ENCODE measurements around the gene TRIP4. TPM values are rescaled to one million over a fixed set of nuclear protein-coding genes. Genes with fewer than 3 reads are reported as not detected.
"Not testable (repeated sequence)": the region's sequence is repeated elsewhere in the genome, so short reads cannot be mapped to it uniquely, and the experiment has no call there.

The TRIP4 gene
- total and polyA plus RNA-seq, 4 donors = 17.0 to 23.6 (median 23.0) TPM

DNA sequence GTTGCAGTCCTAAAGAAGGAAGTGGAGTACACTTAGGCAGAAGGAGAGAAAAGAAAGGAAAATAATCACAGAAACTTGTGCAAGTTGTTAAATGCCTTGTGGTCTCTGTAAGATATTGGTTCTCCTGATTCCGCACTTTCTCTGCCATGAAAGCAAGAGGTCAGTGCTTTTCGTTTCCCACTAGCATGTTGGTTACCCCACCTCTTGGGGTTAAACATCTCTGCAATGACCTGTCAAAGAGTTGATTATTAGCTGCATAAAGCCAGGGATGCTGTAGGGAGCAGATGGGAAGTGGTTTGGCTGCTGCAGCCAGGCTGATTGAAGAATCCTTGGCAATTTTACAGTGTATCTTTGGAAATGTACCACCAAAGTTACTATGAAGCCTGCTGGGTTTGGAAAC lies 106.0 kb downstream of the TRIP4 start:
- H3K9ac ChIP-seq (ENCODE audit: insufficient read depth in 1 of 2, low read length in 2 of 2) = no peak overlapping the region
- H3K27me3 ChIP-seq (ENCODE audit: control insufficient read depth in 3 of 3, insufficient read depth in 3 of 3, low read length in 2 of 3) = no peaks in the 10 kb centered on the region
- ATAC-seq (ENCODE audit: insufficient read depth, low FRiP score) (no peak), DNase-seq (no peak)
- peaks cover 0 to 9% (median 3%) of the 10 kb centered on the region in 4 donors for H3K36me3 ChIP-seq (ENCODE audit: control insufficient read depth in 4 of 4, insufficient read depth in 4 of 4, low read length in 4 of 4)
- H3K4me3 ChIP-seq = no peak overlapping the region
- 87 to 93% methylated on average over 2 of the region's 2 CpGs for WGBS, 2 donors
- H3K4me1 ChIP-seq (ENCODE audit: control insufficient read depth in 5 of 5, insufficient read depth in 5 of 5, low read length in 5 of 5) = peaks cover 0 to 8% (median 0%) of the 10 kb centered on the region in 5 donors
- no peaks in the 10 kb centered on the region for H3K9me3 ChIP-seq (ENCODE audit: control insufficient read depth in 4 of 4, insufficient read depth in 3 of 4, low read length in 3 of 4)
- H3K27ac ChIP-seq (ENCODE audit: low read depth in 1 of 2, low read length in 1 of 2) = no peak overlapping the region
- TF ChIP-seq, protein P1, sequence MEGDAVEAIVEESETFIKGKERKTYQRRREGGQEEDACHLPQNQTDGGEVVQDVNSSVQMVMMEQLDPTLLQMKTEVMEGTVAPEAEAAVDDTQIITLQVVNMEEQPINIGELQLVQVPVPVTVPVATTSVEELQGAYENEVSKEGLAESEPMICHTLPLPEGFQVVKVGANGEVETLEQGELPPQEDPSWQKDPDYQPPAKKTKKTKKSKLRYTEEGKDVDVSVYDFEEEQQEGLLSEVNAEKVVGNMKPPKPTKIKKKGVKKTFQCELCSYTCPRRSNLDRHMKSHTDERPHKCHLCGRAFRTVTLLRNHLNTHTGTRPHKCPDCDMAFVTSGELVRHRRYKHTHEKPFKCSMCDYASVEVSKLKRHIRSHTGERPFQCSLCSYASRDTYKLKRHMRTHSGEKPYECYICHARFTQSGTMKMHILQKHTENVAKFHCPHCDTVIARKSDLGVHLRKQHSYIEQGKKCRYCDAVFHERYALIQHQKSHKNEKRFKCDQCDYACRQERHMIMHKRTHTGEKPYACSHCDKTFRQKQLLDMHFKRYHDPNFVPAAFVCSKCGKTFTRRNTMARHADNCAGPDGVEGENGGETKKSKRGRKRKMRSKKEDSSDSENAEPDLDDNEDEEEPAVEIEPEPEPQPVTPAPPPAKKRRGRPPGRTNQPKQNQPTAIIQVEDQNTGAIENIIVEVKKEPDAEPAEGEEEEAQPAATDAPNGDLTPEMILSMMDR (IDR thresholded peaks at IDR 0.05; ENCODE audit: control extremely low read depth, extremely low read depth) = no peak

DNA sequence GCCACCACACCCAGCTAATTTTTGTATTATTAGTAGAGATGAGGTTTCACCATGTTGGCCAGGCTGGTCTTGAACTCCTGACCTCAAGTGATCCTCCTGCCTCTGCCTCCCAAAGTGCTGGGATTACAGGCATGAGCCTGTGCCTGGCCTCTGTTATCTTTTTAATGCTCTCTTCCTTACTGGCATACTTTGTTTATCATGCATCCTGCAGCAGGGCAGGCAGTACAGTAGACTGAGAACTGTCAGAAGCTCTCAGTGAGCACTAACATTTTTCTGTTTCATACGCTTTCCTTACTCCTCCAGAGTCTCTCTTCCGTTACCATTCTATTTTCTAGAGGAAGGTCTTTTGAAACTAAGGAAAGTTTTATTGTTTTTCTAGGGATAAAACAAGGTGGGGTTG lies 108.3 kb downstream of the TRIP4 start:
- WGBS, 2 donors = 84 to 88% methylated on average over 2 of the region's 2 CpGs
- ATAC-seq (ENCODE audit: insufficient read depth, low FRiP score); DNase-seq: not testable (repeated sequence)

GRCh38 chr15:64500695-64501395 lies 113.2 kb downstream of the TRIP4 start:
- Histone ChIP-seq H3K9ac (ENCODE audit: insufficient read depth in 1 of 2, low read length in 2 of 2) (no peak overlapping the region), H3K4me3 (no peak overlapping the region), H3K27ac (ENCODE audit: low read depth in 1 of 2, low read length in 1 of 2) (peak overlapping the region in 1 of 2 donors; percentile 47), H3K9me3 (ENCODE audit: control insufficient read depth in 4 of 4, insufficient read depth in 3 of 4, low read length in 3 of 4) (no peaks in the 10 kb centered on the region), H3K27me3 (ENCODE audit: control insufficient read depth in 3 of 3, insufficient read depth in 3 of 3, low read length in 2 of 3) (no peaks in the 10 kb centered on the region), H3K4me1 (ENCODE audit: control insufficient read depth in 5 of 5, insufficient read depth in 5 of 5, low read length in 5 of 5) (peaks cover 0 to 17% (median 12%) of the 10 kb centered on the region in 5 donors), H3K36me3 (ENCODE audit: control insufficient read depth in 4 of 4, insufficient read depth in 4 of 4, low read length in 4 of 4) (peaks cover 0 to 21% (median 12%) of the 10 kb centered on the region in 4 donors)
- TF ChIP-seq, protein P1 (IDR thresholded peaks at IDR 0.05; ENCODE audit: control extremely low read depth, extremely low read depth) = no peak
- ATAC-seq (ENCODE audit: insufficient read depth, low FRiP score) = no peak
- 61 to 63% methylated on average over 3 of the region's 3 CpGs for WGBS, 2 donors
- DNase-seq = no peak

More for the DNA sequence above, 108.3 kb downstream of the TRIP4 start:
- H3K9me3 ChIP-seq (ENCODE audit: control insufficient read depth in 4 of 4, insufficient read depth in 3 of 4, low read length in 3 of 4); H3K4me3 ChIP-seq; H3K27ac ChIP-seq (ENCODE audit: low read depth in 1 of 2, low read length in 1 of 2); H3K4me1 ChIP-seq (ENCODE audit: control insufficient read depth in 5 of 5, insufficient read depth in 5 of 5, low read length in 5 of 5); H3K9ac ChIP-seq (ENCODE audit: insufficient read depth in 1 of 2, low read length in 2 of 2); H3K27me3 ChIP-seq (ENCODE audit: control insufficient read depth in 3 of 3, insufficient read depth in 3 of 3, low read length in 2 of 3): not testable (repeated sequence)
- peaks cover 2 to 19% (median 10%) of the 10 kb centered on the region in 4 donors for H3K36me3 ChIP-seq (ENCODE audit: control insufficient read depth in 4 of 4, insufficient read depth in 4 of 4, low read length in 4 of 4)

DNA sequence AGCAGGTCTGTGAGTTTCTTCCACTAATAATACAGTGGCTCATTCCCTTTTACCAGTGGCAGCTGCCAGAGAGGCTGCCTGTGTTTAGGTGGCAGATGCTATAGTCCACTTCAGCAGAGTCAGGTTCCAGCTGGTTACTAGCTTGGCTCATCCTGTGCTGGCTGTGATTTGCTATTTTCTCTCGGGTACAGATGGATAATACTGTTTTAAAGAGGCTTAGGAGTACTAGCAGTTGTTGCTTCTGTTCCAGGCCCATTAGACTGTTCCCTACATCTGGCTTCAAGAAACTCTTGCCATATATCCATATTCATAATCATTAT lies 113.7 kb downstream of the TRIP4 start:
- peaks cover 0 to 17% (median 12%) of the 10 kb centered on the region in 5 donors for H3K4me1 ChIP-seq (ENCODE audit: control insufficient read depth in 5 of 5, insufficient read depth in 5 of 5, low read length in 5 of 5)
- no peaks in the 10 kb centered on the region for H3K9me3 ChIP-seq (ENCODE audit: control insufficient read depth in 4 of 4, insufficient read depth in 3 of 4, low read length in 3 of 4)
- H3K27me3 ChIP-seq (ENCODE audit: control insufficient read depth in 3 of 3, insufficient read depth in 3 of 3, low read length in 2 of 3) = no peaks in the 10 kb centered on the region
- no peak for ATAC-seq (ENCODE audit: insufficient read depth, low FRiP score)
- no peak overlapping the region for H3K27ac ChIP-seq (ENCODE audit: low read depth in 1 of 2, low read length in 1 of 2)
- TF ChIP-seq, protein P1 (IDR thresholded peaks at IDR 0.05; ENCODE audit: control extremely low read depth, extremely low read depth) = no peak
- peaks cover 0 to 18% (median 13%) of the 10 kb centered on the region in 4 donors for H3K36me3 ChIP-seq (ENCODE audit: control insufficient read depth in 4 of 4, insufficient read depth in 4 of 4, low read length in 4 of 4)
- no peak for DNase-seq
- WGBS, 2 donors = 82 to 85% methylated on average over 1 of the region's 1 CpG
- H3K9ac ChIP-seq (ENCODE audit: insufficient read depth in 1 of 2, low read length in 2 of 2) = no peak overlapping the region
- H3K4me3 ChIP-seq = no peak overlapping the region
